Endothelial cell of umbilical vein (primary cell): Measurements from ENCODE around the gene GMCL1. TPM values are rescaled to one million over a fixed set of nuclear protein-coding genes. Genes with fewer than 3 reads are reported as not detected.

Source experiments
- BruUV-seq: library from RNA; stranded (reverse); fragments of 400-500 nt; replicated peaks from 2 replicates; lab custom pipeline; 2021; lab: Mats Ljungman, UMichigan
- CTCF ChIA-PET: fragments of 300-600, 350-600 bp; sonication (Branson Sonifier 250); formaldehyde crosslinking; loops from one replicate; lab custom pipeline; 2021; ENCODE audit warnings: antibody characterized with exemption, inconsistent platforms; lab: Charles Lee
- POLR2A ChIA-PET: fragments of 300-600, 350-600 bp; sonication (Branson Sonifier 250); formaldehyde crosslinking; loops from one replicate; lab custom pipeline; 2021; ENCODE audit warnings: antibody characterized with exemption, inconsistent platforms; lab: Charles Lee
- DNase-seq: peaks from one replicate; pipeline ENCODE4 v3.0.0-alpha.2; 2011; ENCODE audit warnings: low read depth, low spot score
- FAIRE-seq: peaks from 2 replicates; lab custom pipeline; 2011; peaks lifted over from hg19 to GRCh38; lab: Jason Lieb, UNC
- H2AFZ ChIP-seq: 2 replicates; pipeline ENCODE4 v1.6.0; 2012; ENCODE audit warnings: low read depth, low read length, control low read depth, inconsistent platforms
- H3K27ac ChIP-seq: 2 replicates; pipeline ENCODE4 v1.5.1; 2011; ENCODE audit warnings: low read depth, mild to moderate bottlenecking, control low read depth, low read length, moderate library complexity; ENCODE audit not compliant: insufficient read depth
- H3K27me3 ChIP-seq, 2 experiments: 2 replicates each; pipeline versions ENCODE4 v1.6.0 to v1.6.1; 2011; ENCODE audit warnings: low read length in 2 of 2, mixed read lengths in 1 of 2; ENCODE audit not compliant: control insufficient read depth in 2 of 2, insufficient read depth in 2 of 2
- H3K36me3 ChIP-seq, 2 experiments: 2 replicates in 1 of 2; 3 replicates in 1 of 2; pipeline ENCODE4 v1.5.1; 2011; ENCODE audit warnings: low read length in 2 of 2, mild to moderate bottlenecking in 1 of 2, moderate library complexity in 1 of 2; ENCODE audit not compliant: control insufficient read depth in 2 of 2, insufficient read depth in 2 of 2; ENCODE audit errors: extremely low read depth in 1 of 2
- H3K4me1 ChIP-seq: 3 replicates; pipeline ENCODE4 v1.5.1; 2011; ENCODE audit warnings: mild to moderate bottlenecking, low read length; ENCODE audit not compliant: control insufficient read depth, insufficient read depth; ENCODE audit errors: extremely low read depth
- H3K4me2 ChIP-seq: 2 replicates; pipeline ENCODE4 v1.6.1; 2011; ENCODE audit warnings: low read length, control low read depth, mixed read lengths; ENCODE audit not compliant: insufficient read depth
- H3K4me3 ChIP-seq, 3 experiments: fragments of 200-600 bp in 1 of 3; sonication (generic), shearing (Covaris generic) in 1 of 3; replicated peaks in 1 of 3; 2 replicates each; pipeline ENCODE4 v1.5.1; 2011 to 2016; ENCODE audit warnings: control low read depth in 3 of 3, low read length in 3 of 3, mild to moderate bottlenecking in 2 of 3, inconsistent platforms in 1 of 3, low read depth in 1 of 3, moderate library complexity in 1 of 3; ENCODE audit not compliant: insufficient read depth in 1 of 3
- H3K79me2 ChIP-seq: 2 replicates; pipeline ENCODE4 v1.6.0; 2012; ENCODE audit warnings: low read length, inconsistent platforms; ENCODE audit not compliant: control insufficient read depth, insufficient read depth
- H3K9ac ChIP-seq: replicated peaks from 2 replicates; pipeline ENCODE3; 2011; ENCODE audit warnings: low read length, control low read depth; ENCODE audit not compliant: insufficient read depth; ENCODE audit errors: extremely low read depth
- H3K9me1 ChIP-seq: replicated peaks from 3 replicates; pipeline ENCODE4 v1.6.0; 2011; ENCODE audit warnings: mild to moderate bottlenecking, low read length; ENCODE audit not compliant: control insufficient read depth, insufficient read depth; ENCODE audit errors: extremely low read depth
- H3K9me3 ChIP-seq: replicated peaks from 2 replicates; pipeline ENCODE4 v1.5.1; 2012; ENCODE audit warnings: low read length, inconsistent platforms; ENCODE audit not compliant: control insufficient read depth, insufficient read depth
- H4K20me1 ChIP-seq: replicated peaks from 2 replicates; pipeline ENCODE3; 2011; ENCODE audit warnings: mild to moderate bottlenecking, low read length; ENCODE audit not compliant: control insufficient read depth, insufficient read depth; ENCODE audit errors: extremely low read depth
- CTCF ChIP-seq, 2 donors: IDR thresholded peaks; 1 replicate in 1 of 2; 2 replicates in 1 of 2; pipeline ENCODE4 v1.5.1; 2011; ENCODE audit warnings: low read length in 2 of 2, mild to moderate bottlenecking in 2 of 2, moderate library complexity in 2 of 2, control low read depth in 1 of 2, inconsistent platforms in 1 of 2, low read depth in 1 of 2; ENCODE audit not compliant: insufficient read depth in 1 of 2; ENCODE audit errors: extremely low read depth in 1 of 2
- EZH2 ChIP-seq: IDR thresholded peaks from 2 replicates; pipeline ENCODE4 v1.6.1; 2012; ENCODE audit warnings: borderline replicate concordance, low read depth, mild to moderate bottlenecking, moderate library complexity, low read length, inconsistent platforms; ENCODE audit not compliant: severe bottlenecking
- FOS ChIP-seq: IDR thresholded peaks from 2 replicates; pipeline ENCODE4 v1.6.1; 2011; ENCODE audit warnings: mild to moderate bottlenecking, low read length, moderate library complexity, borderline replicate concordance; ENCODE audit not compliant: insufficient read depth
- GATA2 ChIP-seq: IDR thresholded peaks from 2 replicates; pipeline ENCODE4 v1.7.0; 2011; ENCODE audit warnings: low read depth, mild to moderate bottlenecking, moderate library complexity, mixed read lengths, low read length; ENCODE audit not compliant: insufficient read length, insufficient read depth
- JUN ChIP-seq: IDR thresholded peaks from 2 replicates; pipeline ENCODE4 v1.6.1; 2011; ENCODE audit warnings: borderline replicate concordance, low read depth; ENCODE audit not compliant: insufficient read length, insufficient read depth
- MAX ChIP-seq: IDR thresholded peaks from 2 replicates; pipeline ENCODE4 v1.6.1; 2011; ENCODE audit not compliant: insufficient read depth, insufficient read length
- MYC ChIP-seq: IDR thresholded peaks from one replicate; pipeline ENCODE4 v1.6.1; 2011; ENCODE audit warnings: mild to moderate bottlenecking, low read depth, low read length
- POLR2A ChIP-seq: IDR thresholded peaks from 2 replicates; pipeline ENCODE4 v1.6.1; 2012; ENCODE audit warnings: low read depth, mild to moderate bottlenecking, control low read depth, low read length
- POLR2AphosphoS5 ChIP-seq: IDR thresholded peaks from 2 replicates; pipeline ENCODE4 v1.6.1; 2012; ENCODE audit warnings: low read depth, mild to moderate bottlenecking, control low read depth, low read length, moderate library complexity; ENCODE audit not compliant: insufficient read depth
- dilution Hi-C: fragments of 300-500 bp; cut with MboI; formaldehyde crosslinking; loops from one replicate; pipeline ENCODE4 v1.15.0; 2019; ENCODE audit warnings: low sequenced_read_pairs; ENCODE audit not compliant: extremely low pct_ligation_motif_present
- intact Hi-C: fragments of 100-400 bp; cut with micrococcal nuclease; formaldehyde crosslinking; loops from one replicate; pipeline ENCODE4 v1.10.0; 2022
- polyA plus RNA-seq, 4 experiments: library from polyadenylated mRNA; depleted of rRNA in 3 of 4; stranded (reverse) in 3 of 4; unstranded in 1 of 4; fragments of >200 nt; gene quantifications; 2 replicates each; pipeline versions ENCODE4 v1.2.1 to v1.2.3, GENCODE V29; 2011 to 2012; ENCODE audit warnings: missing spikeins in 1 of 4
- total RNA-seq: library from RNA; stranded (reverse); gene quantifications from 2 replicates; pipeline ENCODE4 v1.2.3, GENCODE V29; 2021

The GMCL1 gene
- total and polyA plus RNA-seq, 2 donors (not counting 3 experiments of a cell fraction or from before 2014, with no cell fraction given) = 4.2 to 14.6 TPM

GRCh38 chr2:69790601-69790959 is 38.9 kb upstream of the GMCL1 start:
- no peaks in the 10 kb centered on the region for H3K4me1 ChIP-seq
- intact Hi-C loops = no loop called here
- DNase-seq = no peak
- H3K27me3 ChIP-seq = no peaks in the 10 kb centered on the region
- no TSS peak for BruUV-seq
- H3K79me2 ChIP-seq = no peaks in the 10 kb centered on the region
- POLR2A ChIA-PET = no interaction called here
- H3K9me1 ChIP-seq = no peaks in the 10 kb centered on the region
- peaks cover 0 to 3% of the 10 kb centered on the region in 2 experiments for H3K36me3 ChIP-seq
- H2AFZ ChIP-seq = no peak overlapping the region
- CTCF ChIA-PET = interaction anchor here (0.9 to 3.3 kb wide), 5 partner anchors 9 to 66 kb away, joined by 3 to 18 read pairs (median 3); no protein-coding TSS in a partner anchor
- no peaks in the 10 kb centered on the region for H4K20me1 ChIP-seq
- no peaks in the 10 kb centered on the region for H3K9me3 ChIP-seq
- H3K4me2 ChIP-seq = no peak overlapping the region
- TF ChIP-seq EZH2 (no peak), POLR2AphosphoS5 (no peak), GATA2 (no peak), JUN (no peak), MAX (no peak), MYC (no peak), CTCF (IDR thresholded peaks at IDR 0.05; ENCODE audit: extremely low read depth in 1 of 2, insufficient read depth in 1 of 2, low read depth in 1 of 2, low read length in 2 of 2) (no peak), FOS (no peak), POLR2A (no peak)
- dilution Hi-C loops = no loop called here
- H3K27ac ChIP-seq = no peak overlapping the region
- H3K4me3 ChIP-seq = no peak overlapping the region
- no peak for FAIRE-seq
- H3K9ac ChIP-seq = no peak overlapping the region
